Measurements from ENCODE around the gene IQGAP2. TPM values are rescaled to one million over a fixed set of nuclear protein-coding genes. Genes with fewer than 3 reads are reported as not detected.

IQGAP2 gene
- total and polyA plus RNA-seq, 2 of the 8 experiments (the other 6 are each of a cell fraction or from before 2014, with no cell fraction given), result 19.7 to 66.0 TPM

- TF ChIP-seq CTBP2 (IDR thresholded peaks at IDR 0.05; ENCODE audit: borderline replicate concordance, insufficient read depth, insufficient read length, low read length) (no peak), KDM1A (IDR thresholded peaks at IDR 0.05; ENCODE audit: borderline replicate concordance, low read length) (peak; percentile 36; the same call in 1 of the 2 replicates)
Measured at GRCh38 chr5:76472335-76473008, 69.4 kb downstream of the IQGAP2 start.

More at GRCh38 chr5:76472335-76473008, 69.4 kb downstream of the IQGAP2 start:
- no peak overlapping the region for H3K27ac ChIP-seq (ENCODE audit: low read depth, low read length)
- H3K4ac ChIP-seq (replicated peaks; ENCODE audit: insufficient read length, low read depth, low read length), result no peak overlapping the region
- no peak overlapping the region for H3K14ac ChIP-seq (ENCODE audit: insufficient read length)
- H3K9me3 ChIP-seq (ENCODE audit: insufficient read depth in 2 of 2, low read depth in 1 of 2, low read length in 1 of 2), result peaks cover 3% of the 10 kb centered on the region in 2 experiments; a peak in 2 of 4 replicates
- H3K23ac ChIP-seq (ENCODE audit: insufficient read length), result no peak overlapping the region
- no peak overlapping the region for H3K4me3 ChIP-seq (ENCODE audit: extremely low read depth in 1 of 4, insufficient read depth in 2 of 4, low read depth in 3 of 4, low read length in 4 of 4)
- peak overlapping the region; percentile 96; the same call in 1 of the 2 replicates for H2BK15ac ChIP-seq (ENCODE audit: low read length)
- no peak for DNase-seq (ENCODE audit: low read depth in 1 of 2, low spot score in 2 of 2)
- H2AFZ ChIP-seq (ENCODE audit: low read length), result no peak overlapping the region
- H3K23me2 ChIP-seq (ENCODE audit: low read depth, low read length), result no peaks in the 10 kb centered on the region
- peaks cover 8% of the 10 kb centered on the region; the same call in 1 of the 2 replicates for H3K79me1 ChIP-seq (ENCODE audit: low read depth, low read length)
- H4K20me1 ChIP-seq (replicated peaks in 1 of 2; ENCODE audit: control insufficient read depth in 1 of 2, insufficient read depth in 2 of 2, low read length in 2 of 2), result no peaks in the 10 kb centered on the region
- ChIA-PET CTCF (ENCODE audit: partially characterized antibody) (interaction anchor here (0.8 to 11.0 kb wide), 4 partner anchors 11 to 67 kb away, joined by 3 to 69 read pairs (median 4); no protein-coding TSS in a partner anchor), POLR2A (ENCODE audit: partially characterized antibody) (no interaction called here)
- no peak overlapping the region for H3K9ac ChIP-seq (replicated peaks in 1 of 4; ENCODE audit: extremely low read depth in 1 of 4, low read depth in 3 of 4, low read length in 3 of 4)
- H3K56ac ChIP-seq (replicated peaks; ENCODE audit: insufficient read length, low read depth, low read length), result no peak overlapping the region
- H3K4me2 ChIP-seq (ENCODE audit: insufficient read depth in 1 of 2, low read depth in 2 of 2, low read length in 2 of 2), result no peak overlapping the region
- H2BK5ac ChIP-seq (ENCODE audit: low read depth, low read length), result peak overlapping the region; percentile 32; the same call in 1 of the 2 replicates
- peaks cover 0 to 15% (median 9%) of the 10 kb centered on the region in 4 experiments for H3K4me1 ChIP-seq (replicated peaks in 1 of 4; ENCODE audit: control insufficient read depth in 3 of 4, insufficient read depth in 4 of 4, low read length in 3 of 4)
- H2BK20ac ChIP-seq (ENCODE audit: low read length), result no peak overlapping the region
- no peaks in the 10 kb centered on the region for H3K27me3 ChIP-seq (replicated peaks in 1 of 4; ENCODE audit: control insufficient read depth in 3 of 4, extremely low read depth in 1 of 4, insufficient read depth in 3 of 4, low read length in 3 of 4)
- FAIRE-seq, result no peak
- peaks cover 0 to 8% of the 10 kb centered on the region in 2 experiments; a peak in 2 of 4 replicates for H3K79me2 ChIP-seq (ENCODE audit: control insufficient read depth in 1 of 2, insufficient read depth in 2 of 2, low read length in 2 of 2)
- H2AK5ac ChIP-seq (ENCODE audit: low read depth, low read length), result no peak overlapping the region
- H2BK120ac ChIP-seq (replicated peaks; ENCODE audit: low read depth, low read length), result no peak overlapping the region
- no peak overlapping the region; the same call in 1 of the 2 replicates for H4K8ac ChIP-seq (ENCODE audit: extremely low read depth, insufficient read depth, low read length)
- no peak overlapping the region for H4K91ac ChIP-seq (replicated peaks; ENCODE audit: insufficient read length, low read length)
- H3K18ac ChIP-seq (ENCODE audit: extremely low read depth, low read length), result no peak overlapping the region
- no peak overlapping the region; the same call in 1 of the 2 replicates for H2BK12ac ChIP-seq (ENCODE audit: low read depth, low read length)
- no peaks in the 10 kb centered on the region for H3K36me3 ChIP-seq (ENCODE audit: control insufficient read depth in 2 of 4, insufficient read depth in 4 of 4, low read length in 3 of 4)
- H4K5ac ChIP-seq (ENCODE audit: insufficient read length, low read depth, low read length), result no peak overlapping the region
- 91% methylated on average over 7 of the region's 7 CpGs; no CpG with 5 or more reads in 1 of the 2 experiments for WGBS, 2 experiments (ENCODE audit: extremely low coverage in 1 of 2, insufficient coverage in 1 of 2, insufficient read length in 1 of 2, insufficient replicate concordance in 2 of 2, low coverage in 1 of 2, low lambda C conversion rate in 2 of 2, missing lambda C conversion rate in 1 of 2)

All from H1 (cell line).